ENCODE data around the gene SPEN. TPM values are rescaled to one million over a fixed set of nuclear protein-coding genes. Genes with fewer than 3 reads are reported as not detected.

SPEN gene
- total and polyA plus RNA-seq, 9 of the 15 experiments (the other 6 are each of a cell fraction or from before 2014, with no cell fraction given), result 5.7 to 87.5 (median 27.2) TPM

- TF ChIP-seq ZNF197 (CRISPR knock-in tag; IDR thresholded peaks at IDR 0.05; ENCODE audit: low read depth), result no peak
- TF ChIP-seq PHF20 (IDR thresholded peaks at IDR 0.05; ENCODE audit: partially characterized antibody), result no peak
- TF ChIP-seq CHD2 (IDR thresholded peaks at IDR 0.05; ENCODE audit: low read depth, low read length), result no peak
- TF ChIP-seq KLF1 (tag; IDR thresholded peaks at IDR 0.05), result 0 out of 2 replicates have a peak, but pooled peaks have one; percentile 17
- TF ChIP-seq ARID4B (CRISPR knock-in tag; IDR thresholded peaks at IDR 0.05), result peak; percentile 2; the same call in 1 of the 2 replicates
- no peak for TF ChIP-seq C11orf30 (IDR thresholded peaks at IDR 0.05; ENCODE audit: low read depth)
- TF ChIP-seq TSHZ1 (CRISPR knock-in tag; IDR thresholded peaks at IDR 0.05), result no peak
- TF ChIP-seq ARID1B (IDR thresholded peaks at IDR 0.05), result no peak
- no peak for TF ChIP-seq TCF7L2 (IDR thresholded peaks at IDR 0.05; ENCODE audit: low read depth, low read length)
- TF ChIP-seq CTBP1 (IDR thresholded peaks at IDR 0.05; ENCODE audit: borderline replicate concordance), result no peak
- no peak for TF ChIP-seq BRF2 (IDR thresholded peaks at IDR 0.05; ENCODE audit: borderline replicate concordance, insufficient read depth, insufficient read length)
- TF ChIP-seq SMARCC2 (IDR thresholded peaks at IDR 0.05; ENCODE audit: low read depth), result no peak
- TF ChIP-seq HDAC8 (tag; IDR thresholded peaks at IDR 0.05), result no peak
- no peak for TF ChIP-seq CAMTA2 (CRISPR knock-in tag; conservative IDR thresholded peaks at IDR 0.05)
- no peak for TF ChIP-seq CSDE1 (IDR thresholded peaks at IDR 0.05)
- TF ChIP-seq SOX6 (IDR thresholded peaks at IDR 0.05), result no peak
- TF ChIP-seq IRF1 (CRISPR knock-in tag; IDR thresholded peaks at IDR 0.05; ENCODE audit: borderline replicate concordance), result no peak
- no peak for TF ChIP-seq MTA3 (IDR thresholded peaks at IDR 0.05; ENCODE audit: borderline replicate concordance)
- no peak for TF ChIP-seq KLF10 (CRISPR knock-in tag; IDR thresholded peaks at IDR 0.05)
Measured at GRCh38 chr1:15848143-15848928, 829 bp downstream of the SPEN start (continued).

Measured in K562 (cell line).